ENCODE measurements around the gene ARID5A.

GRCh38 chr2:96526615-96527285 is 9.8 kb upstream of the ARID5A start:
- no peak for TF ChIP-seq CTCF (conservative IDR thresholded peaks at IDR 0.05; ENCODE audit: low read depth in 2 of 2)
- TF ChIP-seq JUNB (IDR thresholded peaks at IDR 0.05; ENCODE audit: unreplicated experiment) = no peak
- TF ChIP-seq REST (IDR thresholded peaks at IDR 0.05; ENCODE audit: unreplicated experiment) = no peak
- no peak for TF ChIP-seq EZH2 (IDR thresholded peaks at IDR 0.05; ENCODE audit: low read depth, unreplicated experiment)
- no peak for TF ChIP-seq POLR2AphosphoS5 (IDR thresholded peaks at IDR 0.05; ENCODE audit: low read depth)
- TF ChIP-seq EZH2phosphoT487 (IDR thresholded peaks at IDR 0.05; ENCODE audit: unreplicated experiment) = no peak
